H7 (cell line): ENCODE results near the gene ARFIP1. TPM values are rescaled to one million over a fixed set of nuclear protein-coding genes. Genes with fewer than 3 reads are reported as not detected.
"Not testable (repeated sequence)": the region's sequence is repeated elsewhere in the genome, so short reads cannot be mapped to it uniquely, and the experiment has no call there.

Experiments used
- DNase-seq: peaks from one replicate; pipeline ENCODE4 v3.0.0; 2012
- H3K27me3 ChIP-seq: 2 replicates; pipeline ENCODE4 v1.6.0; 2011; ENCODE audit warnings: mild to moderate bottlenecking, low read length; ENCODE audit not compliant: control insufficient read depth, insufficient read depth
- H3K36me3 ChIP-seq: replicated peaks from 2 replicates; pipeline ENCODE4 v1.5.1; 2011; ENCODE audit warnings: low read length; ENCODE audit not compliant: control insufficient read depth, insufficient read depth
- H3K4me3 ChIP-seq: 2 replicates; pipeline ENCODE4 v1.5.1; 2011; ENCODE audit warnings: low read depth, mild to moderate bottlenecking, control low read depth, low read length, moderate library complexity; ENCODE audit not compliant: insufficient read depth
- total RNA-seq: library from RNA; depleted of rRNA; stranded (reverse); fragments of >200 nt; shearing (Covaris generic); gene quantifications from 2 replicates; pipeline ENCODE4 v1.2.3, GENCODE V29; 2014

ARFIP1 gene
- total RNA-seq, 1 experiment from 2014 or later = 30.5 TPM

DNA sequence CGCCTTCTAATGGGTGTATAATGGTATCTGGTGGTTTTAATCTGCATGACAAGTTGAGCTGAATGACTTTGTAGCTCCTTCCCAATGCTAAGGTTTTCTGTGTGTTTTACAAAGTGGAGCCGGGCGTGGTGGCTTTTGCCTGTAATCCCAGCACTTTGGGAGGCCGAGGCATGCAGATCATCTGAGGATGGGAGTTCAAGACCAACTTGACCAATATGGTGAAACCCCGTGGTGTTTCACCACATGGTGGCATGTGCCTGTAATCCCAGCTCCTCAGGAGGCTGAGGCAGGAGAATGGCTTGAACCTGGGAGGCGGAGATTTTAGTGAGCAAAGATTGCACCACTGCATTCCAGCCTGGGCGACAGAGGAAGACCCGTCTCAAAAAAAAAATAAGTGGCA is 28.9 kb downstream of the ARFIP1 start:
- Histone ChIP-seq H3K27me3 (no peaks in the 10 kb centered on the region), H3K36me3 (no peaks in the 10 kb centered on the region), H3K4me3 (no peak overlapping the region)
- no peak for DNase-seq

DNA sequence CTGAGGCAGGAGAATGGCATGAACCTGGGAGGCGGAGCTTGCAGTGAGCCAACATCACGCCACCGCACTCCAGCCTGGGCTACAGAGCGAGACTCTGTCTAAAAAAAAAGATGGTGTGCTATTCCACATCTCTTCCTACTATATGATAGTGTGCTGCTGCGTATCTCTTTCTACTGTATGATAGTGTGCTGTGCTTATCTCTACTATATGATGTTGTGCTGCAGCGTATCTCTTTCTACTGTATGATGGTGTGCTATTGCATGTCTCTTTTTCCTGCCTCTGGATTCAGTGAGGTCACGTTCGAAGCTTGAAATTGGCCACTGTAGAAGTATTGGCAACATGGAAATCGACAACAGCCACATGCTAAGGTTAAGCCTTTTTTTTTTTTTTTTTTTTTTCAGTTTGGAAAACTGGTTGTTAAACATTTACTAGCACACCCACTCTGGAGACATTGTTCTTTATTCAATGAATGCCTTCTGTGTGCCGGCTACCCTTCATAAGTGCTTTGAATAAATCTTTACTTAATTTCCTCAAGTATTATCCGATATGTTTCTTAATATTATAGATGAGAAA is 31.0 kb downstream of the ARFIP1 start:
- Histone ChIP-seq H3K4me3 (no peak overlapping the region), H3K27me3 (no peaks in the 10 kb centered on the region), H3K36me3 (no peaks in the 10 kb centered on the region)
- no peak for DNase-seq

DNA sequence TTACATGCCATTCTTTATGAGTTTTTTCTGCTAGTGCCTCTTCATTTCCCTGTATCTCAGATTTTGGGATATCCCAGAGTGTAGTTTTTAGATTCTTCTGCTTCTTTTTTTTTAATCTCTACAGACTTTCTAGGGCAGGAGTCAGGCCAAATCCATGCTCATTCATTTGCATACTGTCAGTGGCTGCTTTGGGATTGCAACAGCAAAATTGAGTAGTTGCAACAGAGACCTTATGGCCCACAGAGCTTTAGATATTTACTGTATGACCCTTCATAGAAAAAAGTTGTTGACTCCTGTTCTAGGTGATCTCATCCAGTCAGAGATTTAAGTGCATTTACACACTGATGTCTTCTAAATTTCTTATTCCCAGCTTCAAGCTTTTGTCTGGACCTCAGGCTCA is 35.3 kb downstream of the ARFIP1 start:
- H3K27me3 ChIP-seq = no peaks in the 10 kb centered on the region
- no peak for DNase-seq
- H3K4me3 ChIP-seq = no peak overlapping the region
- H3K36me3 ChIP-seq = no peaks in the 10 kb centered on the region; the same call in none of the 2 replicates

DNA sequence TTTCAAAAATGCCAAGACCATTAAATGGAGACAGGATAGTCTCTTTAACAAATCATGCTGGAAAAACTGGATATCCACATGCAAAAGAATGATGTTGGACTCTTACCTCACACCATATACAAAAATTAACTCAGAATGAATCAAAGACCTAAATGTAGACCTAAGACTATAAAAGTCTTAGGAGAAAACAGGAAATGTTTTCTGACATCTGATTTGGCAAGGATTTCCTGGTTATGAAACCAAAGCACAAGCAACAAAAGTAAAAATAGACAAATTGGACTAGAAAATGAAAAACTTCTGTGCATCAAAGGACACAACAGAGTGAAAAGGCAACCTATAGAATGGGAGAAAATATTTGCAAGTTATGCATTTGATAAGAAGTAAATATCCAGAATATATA is 37.6 kb downstream of the ARFIP1 start:
- H3K4me3 ChIP-seq = no peak overlapping the region
- no peaks in the 10 kb centered on the region for H3K27me3 ChIP-seq
- DNase-seq = no peak
- H3K36me3 ChIP-seq = no peaks in the 10 kb centered on the region; the same call in none of the 2 replicates

DNA sequence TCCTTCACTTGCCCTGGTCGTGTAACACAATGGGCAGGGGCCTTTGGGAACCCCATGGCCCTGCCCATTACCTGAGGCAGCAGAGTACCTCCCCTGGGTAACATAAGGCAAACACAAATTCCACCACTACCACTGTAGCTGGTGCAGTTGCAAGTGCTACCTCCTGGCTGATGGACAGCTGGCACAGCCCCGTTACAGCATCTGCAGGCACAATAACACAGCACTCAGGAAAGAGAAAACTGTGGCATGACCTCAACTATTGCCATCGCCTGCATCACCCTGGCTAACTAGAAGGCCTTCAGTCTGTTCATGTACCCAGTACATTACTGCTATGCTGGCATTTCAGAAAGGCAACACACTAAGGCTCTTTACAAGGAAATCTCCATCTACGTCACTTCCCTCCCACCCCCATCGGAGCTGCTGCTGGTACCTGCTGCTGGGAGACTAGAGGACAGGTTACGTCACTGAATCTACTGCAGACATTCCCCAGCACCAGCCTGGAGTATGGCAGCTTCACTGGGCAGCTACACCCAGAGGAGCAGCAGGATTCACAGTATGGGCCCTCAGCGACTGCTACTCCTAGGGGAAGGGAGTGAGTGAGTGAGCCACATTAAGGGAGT is 39.4 kb downstream of the ARFIP1 start:
- no peak overlapping the region for H3K4me3 ChIP-seq
- DNase-seq = no peak
- H3K36me3 ChIP-seq = no peaks in the 10 kb centered on the region; the same call in none of the 2 replicates
- H3K27me3 ChIP-seq = no peaks in the 10 kb centered on the region

DNA sequence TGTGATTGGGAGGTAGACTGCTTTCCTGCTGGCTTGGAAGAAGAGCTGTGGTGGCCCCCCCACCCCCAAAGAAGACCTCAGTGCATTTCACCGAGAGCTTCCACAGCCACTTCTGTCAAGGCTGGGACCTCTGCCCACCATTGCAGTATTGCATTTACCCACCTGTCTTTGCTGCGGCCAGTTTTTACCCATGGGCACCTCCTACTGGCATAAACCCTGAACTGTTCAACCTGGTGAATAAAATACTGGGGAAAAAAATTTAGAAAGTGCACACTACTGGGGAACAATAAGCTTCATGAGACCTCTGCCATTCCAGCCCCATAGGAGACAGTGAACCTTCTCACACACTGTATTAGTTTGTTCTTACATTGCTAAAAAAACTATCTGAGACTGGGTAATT is 40.3 kb downstream of the ARFIP1 start:
- Histone ChIP-seq H3K4me3 (no peak overlapping the region), H3K36me3 (no peaks in the 10 kb centered on the region; the same call in none of the 2 replicates), H3K27me3 (no peaks in the 10 kb centered on the region)
- DNase-seq = no peak

DNA sequence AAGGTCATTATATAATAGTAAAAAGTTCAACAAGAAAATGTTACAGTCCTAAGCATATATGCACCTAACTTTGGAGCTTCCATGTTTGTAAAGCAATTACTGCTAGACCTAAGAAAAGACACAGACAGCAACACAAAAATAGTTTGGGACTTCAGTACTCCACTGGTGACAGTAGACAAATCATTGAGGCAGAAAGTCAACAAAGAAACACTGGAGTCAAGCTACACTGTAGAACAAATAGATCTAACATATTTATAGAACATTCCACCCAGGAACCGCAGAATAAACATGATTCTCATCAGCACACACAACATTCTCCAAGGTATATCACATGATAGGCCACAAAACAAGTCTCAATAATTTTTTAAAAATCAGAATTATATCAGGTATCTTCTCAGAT is 42.6 kb downstream of the ARFIP1 start:
- H3K27me3 ChIP-seq = no peaks in the 10 kb centered on the region
- H3K36me3 ChIP-seq = no peaks in the 10 kb centered on the region; the same call in none of the 2 replicates
- no peak for DNase-seq
- no peak overlapping the region for H3K4me3 ChIP-seq

DNA sequence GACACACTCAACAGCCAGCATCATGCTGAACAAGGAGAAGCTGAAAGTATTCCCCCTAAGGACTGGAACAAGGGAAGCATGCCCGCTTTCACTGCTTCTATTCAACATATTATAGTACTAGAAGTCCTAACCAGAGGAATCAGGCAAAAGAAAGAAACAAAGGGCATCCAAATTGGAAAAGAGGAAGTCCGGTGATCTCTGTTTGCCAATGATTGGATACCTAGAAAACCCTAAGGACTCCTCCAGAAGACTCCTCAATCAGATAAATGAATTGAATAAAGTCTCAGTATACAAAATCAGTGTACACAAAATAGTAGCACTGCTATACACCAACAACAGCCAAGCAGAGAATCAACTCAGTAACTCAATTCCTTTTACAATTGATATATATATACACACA is 44.8 kb downstream of the ARFIP1 start:
- H3K36me3 ChIP-seq = no peaks in the 10 kb centered on the region; the same call in 1 of the 2 replicates
- H3K4me3 ChIP-seq = no peak overlapping the region
- no peak for DNase-seq
- H3K27me3 ChIP-seq = no peaks in the 10 kb centered on the region

DNA sequence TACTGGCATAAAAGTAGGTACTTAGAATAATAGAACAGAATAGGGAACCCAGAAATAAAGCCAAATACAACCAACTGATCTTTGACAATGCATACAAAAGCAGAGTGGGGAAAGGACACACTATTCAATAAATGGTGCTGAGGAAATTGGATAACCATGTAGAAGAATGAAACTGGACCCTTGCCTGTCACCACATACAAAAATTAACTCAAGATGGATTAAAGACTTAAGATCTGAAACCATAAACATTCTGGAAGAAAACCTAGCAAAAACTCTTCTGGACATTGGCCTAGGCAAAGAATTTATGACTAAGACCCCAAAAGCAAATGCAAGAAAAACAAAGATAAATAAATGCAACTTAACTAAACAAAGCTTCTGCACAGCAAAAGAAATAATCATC is 45.6 kb downstream of the ARFIP1 start:
- H3K4me3 ChIP-seq = no peak overlapping the region

DNA sequence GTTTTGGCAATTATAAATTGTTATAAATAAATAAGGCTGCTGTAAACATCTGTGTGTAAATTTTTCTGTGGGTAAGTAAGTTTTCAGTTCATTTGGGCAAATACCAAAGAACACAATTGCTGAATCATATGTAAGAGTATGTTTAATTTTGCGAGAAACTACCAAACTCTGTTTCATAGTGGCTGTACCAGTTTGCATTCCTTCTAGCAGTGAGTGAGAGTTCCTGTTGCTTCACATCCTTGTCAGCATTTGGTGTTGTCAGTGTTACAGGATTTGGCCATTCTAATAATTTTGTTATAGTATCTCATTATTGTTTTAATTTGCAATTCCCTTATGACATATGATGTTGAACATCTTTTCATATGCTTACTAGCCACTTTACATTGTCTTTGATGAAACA is 48.4 kb downstream of the ARFIP1 start:
- DNase-seq = no peak
- no peaks in the 10 kb centered on the region for H3K36me3 ChIP-seq
- H3K27me3 ChIP-seq = no peaks in the 10 kb centered on the region
- H3K4me3 ChIP-seq = no peak overlapping the region

More for the DNA sequence above, 45.6 kb downstream of the ARFIP1 start:
- no peaks in the 10 kb centered on the region for H3K27me3 ChIP-seq
- no peak for DNase-seq
- H3K36me3 ChIP-seq = no peaks in the 10 kb centered on the region

DNA sequence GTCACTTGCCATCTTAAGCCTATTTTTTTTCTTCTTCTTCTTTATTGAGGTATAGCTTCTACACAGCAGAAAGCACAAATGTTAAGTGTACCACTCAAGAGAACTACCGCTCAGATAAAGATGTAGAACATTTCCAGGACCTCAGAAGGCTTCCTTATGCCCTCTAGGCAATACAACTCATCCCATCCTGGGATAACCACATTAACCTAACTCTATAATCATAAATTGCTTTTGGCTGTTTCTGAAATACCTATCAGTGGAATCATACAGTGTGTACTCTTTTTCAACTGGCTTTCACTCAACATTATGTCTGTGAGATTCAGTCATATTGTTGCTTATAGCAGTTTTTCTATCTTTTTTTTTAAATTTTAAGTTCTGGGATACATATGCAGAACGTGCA is 51.7 kb downstream of the ARFIP1 start:
- H3K36me3 ChIP-seq = no peaks in the 10 kb centered on the region; the same call in 1 of the 2 replicates
- no peaks in the 10 kb centered on the region for H3K27me3 ChIP-seq
- DNase-seq = no peak
- no peak overlapping the region for H3K4me3 ChIP-seq

DNA sequence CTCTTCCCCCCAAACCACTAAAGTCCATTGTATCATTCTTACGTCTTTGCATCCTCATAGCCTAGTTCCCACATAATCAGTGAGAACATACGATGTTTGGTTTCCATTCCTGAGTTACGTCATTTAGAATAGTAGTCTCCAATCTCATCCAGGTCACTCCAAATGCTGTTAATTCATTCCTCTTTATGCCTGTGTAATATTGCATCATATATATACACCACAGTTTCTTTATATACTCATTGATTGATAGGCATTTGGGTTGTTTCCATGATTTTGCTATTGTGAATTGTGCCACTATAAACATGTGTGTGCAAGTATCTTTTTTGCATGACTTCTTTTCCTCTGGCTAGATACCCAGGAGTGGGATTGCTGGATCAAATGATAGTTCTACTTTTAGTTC is 57.2 kb downstream of the ARFIP1 start:
- no peaks in the 10 kb centered on the region; the same call in 1 of the 2 replicates for H3K36me3 ChIP-seq
- DNase-seq = no peak
- H3K27me3 ChIP-seq = no peaks in the 10 kb centered on the region
- H3K4me3 ChIP-seq = no peak overlapping the region

DNA sequence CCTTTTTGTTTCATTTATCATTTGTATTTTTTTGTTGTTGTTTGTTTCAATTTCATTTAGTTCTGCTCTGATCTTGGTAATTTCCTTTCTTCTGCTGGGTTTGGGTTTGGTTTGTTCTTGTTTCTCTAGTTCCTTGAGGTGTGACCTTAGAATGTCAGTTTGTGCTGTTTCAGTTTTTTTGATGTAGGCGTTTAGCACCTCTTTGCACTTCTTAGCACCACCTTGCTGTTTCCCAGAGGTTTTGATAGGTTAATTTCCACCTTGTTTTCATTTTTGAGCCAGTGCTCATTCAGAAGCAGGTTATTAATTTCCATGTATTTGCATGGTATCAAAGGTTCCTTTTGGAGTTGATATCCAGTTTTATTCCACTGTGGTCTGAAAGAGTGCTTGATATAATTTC is 60.0 kb downstream of the ARFIP1 start:
- not testable (repeated sequence) for H3K4me3 ChIP-seq, H3K27me3 ChIP-seq, H3K36me3 ChIP-seq, DNase-seq

DNA sequence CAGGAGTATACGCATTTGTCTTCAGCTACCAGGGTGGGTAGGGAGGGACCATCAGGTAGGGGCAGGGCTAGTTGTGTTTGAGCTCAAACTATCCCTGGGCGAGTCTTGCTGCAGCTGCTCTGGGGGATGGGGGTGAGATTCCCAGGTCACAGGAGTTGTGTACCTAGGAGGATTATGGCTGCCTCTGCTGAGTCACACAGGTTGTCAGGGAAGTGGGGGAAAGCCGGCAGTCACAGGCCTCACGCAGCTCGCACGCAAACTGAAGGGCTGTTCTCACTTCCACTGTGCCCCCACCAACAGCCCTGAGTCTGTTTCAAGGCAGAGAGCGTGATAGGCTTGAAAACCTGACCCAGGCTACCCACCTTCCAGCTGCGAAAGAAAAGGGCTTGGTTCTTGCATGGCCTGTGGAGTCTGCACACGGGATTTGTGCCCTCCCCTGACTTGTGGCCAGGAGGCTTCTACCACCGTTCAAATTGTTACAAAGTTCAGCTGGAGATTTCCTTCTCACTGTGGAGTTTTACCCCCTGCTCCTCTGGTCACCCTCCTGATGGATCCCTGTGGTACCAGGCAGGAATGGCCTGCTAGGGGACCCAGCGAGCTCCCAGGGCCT is 63.8 kb downstream of the ARFIP1 start:
- DNase-seq = no peak
- Histone ChIP-seq H3K4me3 (no peak overlapping the region), H3K36me3 (no peaks in the 10 kb centered on the region; the same call in 1 of the 2 replicates), H3K27me3 (no peaks in the 10 kb centered on the region)

DNA sequence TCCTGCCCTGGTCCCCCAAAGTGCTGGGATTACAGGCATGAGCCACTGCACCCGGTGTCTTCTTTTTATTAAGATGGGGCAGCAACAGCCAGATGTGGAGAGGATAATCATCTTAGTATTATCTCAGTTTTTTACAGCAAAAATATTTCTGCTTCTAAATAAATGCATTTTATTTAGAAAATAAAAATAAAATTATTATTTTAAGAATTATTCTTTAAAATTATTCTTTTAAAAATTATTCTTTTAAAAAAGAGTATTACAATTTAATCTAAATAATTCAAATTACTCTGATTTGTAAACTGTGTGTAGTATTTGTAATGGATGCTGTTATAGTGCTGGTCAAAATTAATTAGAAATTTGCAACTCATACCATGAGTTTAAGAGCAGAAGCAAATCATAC is 67.6 kb downstream of the ARFIP1 start:
- no peak for DNase-seq
- no peak overlapping the region for H3K4me3 ChIP-seq
- no peaks in the 10 kb centered on the region for H3K27me3 ChIP-seq
- H3K36me3 ChIP-seq = no peaks in the 10 kb centered on the region
